ENCODE results near the gene MCF2L2. TPM values are rescaled to one million over a fixed set of nuclear protein-coding genes. Genes with fewer than 3 reads are reported as not detected.

MCF2L2 gene
- total RNA-seq, 2 donors from 2014 or later, result 0.38 to 1.3 TPM

GRCh38 chr3:183411216-183411922, 17.1 kb downstream of the MCF2L2 start:
- intact Hi-C loops (cut with DNase I), result no loop called here

GRCh38 chr3:183410759-183411158, 17.7 kb downstream of the MCF2L2 start:
- intact Hi-C loops (cut with DNase I), result no loop called here
- DNase-seq (ENCODE audit: low spot score), result no peak

More at GRCh38 chr3:183411216-183411922, 17.1 kb downstream of the MCF2L2 start:
- no peak for DNase-seq (ENCODE audit: low spot score)

GRCh38 chr3:183410280-183410679, 18.1 kb downstream of the MCF2L2 start:
- no peak for DNase-seq (ENCODE audit: low spot score)
- intact Hi-C loops (cut with DNase I), result no loop called here

- intact Hi-C loops (cut with DNase I), result no loop called here
- DNase-seq (ENCODE audit: low spot score), result no peak
Measured at GRCh38 chr3:183409219-183409618, 19.2 kb downstream of the MCF2L2 start.

GRCh38 chr3:183401678-183402077, 26.7 kb downstream of the MCF2L2 start:
- DNase-seq (ENCODE audit: low spot score), result no peak
- intact Hi-C loops (cut with DNase I), result loop anchor here in 1 of 2 donors (5.0 kb wide), 1 partner anchor 166 kb away; no protein-coding TSS in a partner anchor

- intact Hi-C loops (cut with DNase I), result loop anchor here in 1 of 2 donors (5.0 kb wide), 1 partner anchor 167 kb away; no protein-coding TSS in a partner anchor
- DNase-seq (ENCODE audit: low spot score), result no peak
Measured at GRCh38 chr3:183400352-183400751, 28.1 kb downstream of the MCF2L2 start.

- intact Hi-C loops (cut with DNase I), result no loop called here
Measured at GRCh38 chr3:183396662-183397391, 31.6 kb downstream of the MCF2L2 start.

GRCh38 chr3:183394150-183394549, 34.3 kb downstream of the MCF2L2 start:
- DNase-seq (ENCODE audit: low spot score), result no peak
- intact Hi-C loops (cut with DNase I), result no loop called here

More at GRCh38 chr3:183396662-183397391, 31.6 kb downstream of the MCF2L2 start:
- DNase-seq (ENCODE audit: low spot score), result no peak

- no peak for DNase-seq (ENCODE audit: low spot score)
- intact Hi-C loops (cut with DNase I), result no loop called here
Measured at GRCh38 chr3:183393625-183394024, 34.8 kb downstream of the MCF2L2 start.

GRCh38 chr3:183392186-183393034, 36.0 kb downstream of the MCF2L2 start:
- no peak for DNase-seq (ENCODE audit: low spot score)
- intact Hi-C loops (cut with DNase I), result no loop called here

- no peak for DNase-seq (ENCODE audit: low spot score)
- intact Hi-C loops (cut with DNase I), result no loop called here
Measured at GRCh38 chr3:183391460-183391859, 37.0 kb downstream of the MCF2L2 start.

GRCh38 chr3:183390844-183391243, 37.6 kb downstream of the MCF2L2 start:
- DNase-seq (ENCODE audit: low spot score), result no peak
- intact Hi-C loops (cut with DNase I), result no loop called here

- no peak for DNase-seq (ENCODE audit: low spot score)
- intact Hi-C loops (cut with DNase I), result loop anchor here (5.0 to 10.0 kb wide), 3 partner anchors 134 to 264 kb away; partner anchors contain the start of gene B3GNT5 (in 1 of the 2)
Measured at GRCh38 chr3:183388213-183388895, 40.1 kb downstream of the MCF2L2 start.

- DNase-seq (ENCODE audit: low spot score), result no peak
- intact Hi-C loops (cut with DNase I), result loop anchor here (5.0 to 10.0 kb wide), 3 partner anchors 133 to 263 kb away; partner anchors contain the start of gene B3GNT5 (in 1 of the 2)
Measured at GRCh38 chr3:183387797-183388196, 40.6 kb downstream of the MCF2L2 start.

- intact Hi-C loops (cut with DNase I), result loop anchor here (1.0 to 10.0 kb wide), 4 partner anchors 132 to 262 kb away; partner anchors contain the start of gene B3GNT5 (in 1 of the 2)
- no peak for DNase-seq (ENCODE audit: low spot score)
Measured at GRCh38 chr3:183386651-183387050, 41.8 kb downstream of the MCF2L2 start.

- DNase-seq (ENCODE audit: low spot score), result no peak
- intact Hi-C loops (cut with DNase I), result loop anchor here (1.0 to 10.0 kb wide), 4 partner anchors 131 to 261 kb away; partner anchors contain the start of gene B3GNT5 (in 1 of the 2)
Measured at GRCh38 chr3:183385698-183386613, 42.5 kb downstream of the MCF2L2 start.

- intact Hi-C loops (cut with DNase I), result loop anchor here in 1 of 2 donors (5.0 to 10.0 kb wide), 3 partner anchors 127 to 257 kb away; partner anchors contain the start of gene B3GNT5
- no peak for DNase-seq (ENCODE audit: low spot score)
Measured at GRCh38 chr3:183381673-183382072, 46.7 kb downstream of the MCF2L2 start.
